ENCODE data around the gene SLC16A12. TPM values are rescaled to one million over a fixed set of nuclear protein-coding genes. Genes with fewer than 3 reads are reported as not detected.

Gene SLC16A12
- total RNA-seq, 1 donor from 2014 or later = not detected

- no peaks in the 10 kb centered on the region for H3K9me3 Mint-ChIP-seq
- H3K4me1 Mint-ChIP-seq = no peaks in the 10 kb centered on the region
- ChIA-PET POLR2A (no interaction called here), CTCF (interaction anchor here (0.8 kb wide), 1 partner anchor 16 kb away, joined by 3 read pairs; no protein-coding TSS in a partner anchor)
- no peaks in the 10 kb centered on the region for H3K36me3 Mint-ChIP-seq (ENCODE audit: low read depth)
- H3K27me3 Mint-ChIP-seq = peaks cover 14% of the 10 kb centered on the region
- TF ChIP-seq CTCF (IDR thresholded peaks at IDR 0.05) = no peak
- intact Hi-C loops (cut with micrococcal nuclease) = loop anchor here (10.0 kb wide), 2 partner anchors 532 to 632 kb away; no protein-coding TSS in a partner anchor
- no peak overlapping the region for H3K4me3 Mint-ChIP-seq
- ATAC-seq (ENCODE audit: low read depth) (no peak), DNase-seq (no peak)
- H3K27ac Mint-ChIP-seq = no peak overlapping the region
These were observed 30.9 kb upstream of the SLC16A12 start for GRCh38 chr10:89566095-89566950.

GRCh38 chr10:89565180-89565579, 29.8 kb upstream of the SLC16A12 start:
- no peaks in the 10 kb centered on the region for H3K4me1 Mint-ChIP-seq
- ATAC-seq (ENCODE audit: low read depth) (no peak), DNase-seq (no peak)
- H3K9me3 Mint-ChIP-seq = no peaks in the 10 kb centered on the region
- CTCF ChIA-PET = interaction anchor here (1.1 to 1.2 kb wide), 3 partner anchors 136 to 347 kb away, joined by 3 to 4 read pairs (median 3); partner anchors contain the start of gene KIF20B
- intact Hi-C loops (cut with micrococcal nuclease) = loop anchor here (2.0 to 10.0 kb wide), 3 partner anchors 196 to 630 kb away; no protein-coding TSS in a partner anchor
- no peak overlapping the region for H3K4me3 Mint-ChIP-seq
- H3K36me3 Mint-ChIP-seq (ENCODE audit: low read depth) = no peaks in the 10 kb centered on the region
- H3K27me3 Mint-ChIP-seq = peaks cover 14% of the 10 kb centered on the region
- no peak for TF ChIP-seq CTCF (IDR thresholded peaks at IDR 0.05)
- H3K27ac Mint-ChIP-seq = no peak overlapping the region
- POLR2A ChIA-PET = no interaction called here

GRCh38 chr10:89563861-89564478, 28.6 kb upstream of the SLC16A12 start:
- no peaks in the 10 kb centered on the region for H3K36me3 Mint-ChIP-seq (ENCODE audit: low read depth)
- H3K4me3 Mint-ChIP-seq = no peak overlapping the region
- no peak for TF ChIP-seq CTCF (IDR thresholded peaks at IDR 0.05)
- H3K9me3 Mint-ChIP-seq = no peaks in the 10 kb centered on the region
- H3K4me1 Mint-ChIP-seq = no peaks in the 10 kb centered on the region
- POLR2A ChIA-PET = no interaction called here
- H3K27me3 Mint-ChIP-seq = peaks cover 14% of the 10 kb centered on the region
- H3K27ac Mint-ChIP-seq = no peak overlapping the region
- ATAC-seq (ENCODE audit: low read depth) (peak; percentile 57), DNase-seq (no peak)
- intact Hi-C loops (cut with micrococcal nuclease) = loop anchor here (1.0 to 10.0 kb wide), 7 partner anchors 97 to 629 kb away; partner anchors contain the start of gene KIF20B
- CTCF ChIA-PET = interaction anchor here (0.6 to 1.8 kb wide), 5 partner anchors 138 to 349 kb away, joined by 3 to 5 read pairs (median 4); no protein-coding TSS in a partner anchor

GRCh38 chr10:89563311-89563710, 27.9 kb upstream of the SLC16A12 start:
- H3K27me3 Mint-ChIP-seq = peaks cover 17% of the 10 kb centered on the region
- POLR2A ChIA-PET = no interaction called here
- ATAC-seq (ENCODE audit: low read depth) (no peak), DNase-seq (no peak)
- no peak overlapping the region for H3K4me3 Mint-ChIP-seq
- CTCF ChIA-PET = interaction anchor here (1.4 to 1.9 kb wide), 5 partner anchors 138 to 349 kb away, joined by 3 to 8 read pairs (median 5); partner anchors contain the start of gene KIF20B
- TF ChIP-seq CTCF (IDR thresholded peaks at IDR 0.05) = no peak
- H3K27ac Mint-ChIP-seq = no peak overlapping the region
- H3K4me1 Mint-ChIP-seq = no peaks in the 10 kb centered on the region
- intact Hi-C loops (cut with micrococcal nuclease) = loop anchor here (2.0 to 10.0 kb wide), 3 partner anchors 97 to 629 kb away; no protein-coding TSS in a partner anchor
- H3K9me3 Mint-ChIP-seq = no peaks in the 10 kb centered on the region
- H3K36me3 Mint-ChIP-seq (ENCODE audit: low read depth) = no peaks in the 10 kb centered on the region

GRCh38 chr10:89556600-89556999, 21.2 kb upstream of the SLC16A12 start:
- H3K9me3 Mint-ChIP-seq = no peaks in the 10 kb centered on the region
- no peak for DNase-seq
- ChIA-PET CTCF (interaction anchor here (0.6 kb wide), 1 partner anchor 69 kb away, joined by 5 read pairs; no protein-coding TSS in a partner anchor), POLR2A (no interaction called here)
- no peaks in the 10 kb centered on the region for H3K4me1 Mint-ChIP-seq
- ATAC-seq (ENCODE audit: low read depth) = no peak
- no peak overlapping the region for H3K27ac Mint-ChIP-seq
- TF ChIP-seq CTCF (IDR thresholded peaks at IDR 0.05) = no peak
- no peaks in the 10 kb centered on the region for H3K36me3 Mint-ChIP-seq (ENCODE audit: low read depth)
- H3K27me3 Mint-ChIP-seq = peaks cover 9% of the 10 kb centered on the region
- no peak overlapping the region for H3K4me3 Mint-ChIP-seq
- intact Hi-C loops (cut with micrococcal nuclease) = no loop called here
